HepG2 (cell line): ENCODE results near the gene CLPX. TPM values are rescaled to one million over a fixed set of nuclear protein-coding genes. Genes with fewer than 3 reads are reported as not detected.

Experiments
- CBX1 ChIP-seq: IDR thresholded peaks from one replicate; pipeline ENCODE4 v1.6.1; 2016; ENCODE audit warnings: antibody characterized with exemption, low read depth
- CCDC6 ChIP-seq: sonication (generic); formaldehyde crosslinking; IDR thresholded peaks from 2 replicates; pipeline ENCODE4 v1.8.1; 2022; ENCODE audit warnings: mild to moderate bottlenecking, missing genetic modification reagents, moderate library complexity
- HIVEP1 ChIP-seq: sonication (generic); formaldehyde crosslinking; IDR thresholded peaks from 2 replicates; pipeline ENCODE4 v1.4.0; 2020; ENCODE audit warnings: mild to moderate bottlenecking, missing genetic modification reagents
- IRF9 ChIP-seq: sonication (generic); formaldehyde crosslinking; IDR thresholded peaks from 2 replicates; pipeline ENCODE4 v1.8.0; 2022; ENCODE audit warnings: missing genetic modification reagents, mild to moderate bottlenecking, borderline replicate concordance
- KLF15 ChIP-seq: sonication (generic); formaldehyde crosslinking; IDR thresholded peaks from 2 replicates; pipeline ENCODE4 v1.8.1; 2023; ENCODE audit warnings: borderline replicate concordance, mild to moderate bottlenecking, inconsistent platforms, missing genetic modification reagents, mixed read lengths
- MED8 ChIP-seq: sonication (generic); formaldehyde crosslinking; IDR thresholded peaks from 2 replicates; pipeline ENCODE4 v1.8.1; 2023; ENCODE audit warnings: mild to moderate bottlenecking, missing genetic modification reagents; ENCODE audit not compliant: insufficient replicate concordance
- REXO4 ChIP-seq: sonication (generic); formaldehyde crosslinking; IDR thresholded peaks from 2 replicates; pipeline ENCODE4 v1.8.0; 2022; ENCODE audit warnings: missing genetic modification reagents, mild to moderate bottlenecking, borderline replicate concordance
- RFXANK ChIP-seq: IDR thresholded peaks from 2 replicates; pipeline ENCODE4 v1.6.1; 2016
- SIN3A ChIP-seq: IDR thresholded peaks from 2 replicates; pipeline ENCODE4 v1.6.1; 2011; ENCODE audit warnings: low read depth, mild to moderate bottlenecking, control low read depth, low read length, borderline replicate concordance
- SNAI1 ChIP-seq: sonication (generic); formaldehyde crosslinking; IDR thresholded peaks from 2 replicates; pipeline ENCODE4 v1.5.0; 2020; ENCODE audit warnings: mild to moderate bottlenecking, missing genetic modification reagents, borderline replicate concordance
- ZMAT5 ChIP-seq: sonication (generic); formaldehyde crosslinking; IDR thresholded peaks from 2 replicates; pipeline ENCODE4 v1.5.0; 2020; ENCODE audit warnings: mild to moderate bottlenecking, low read depth, missing genetic modification reagents, borderline replicate concordance
- ZNF232 ChIP-seq: sonication (generic); formaldehyde crosslinking; IDR thresholded peaks from 2 replicates; pipeline ENCODE4 v1.4.0; 2020; ENCODE audit warnings: missing genetic modification reagents, borderline replicate concordance
- ZNF235 ChIP-seq: sonication (generic); formaldehyde crosslinking; IDR thresholded peaks from 2 replicates; pipeline ENCODE4 v1.8.1; 2023; ENCODE audit warnings: mild to moderate bottlenecking, missing genetic modification reagents, borderline replicate concordance
- ZNF251 ChIP-seq: sonication (generic); formaldehyde crosslinking; IDR thresholded peaks from 2 replicates; pipeline ENCODE4 v1.9.0; 2021; ENCODE audit warnings: mild to moderate bottlenecking, missing genetic modification reagents
- ZNF383 ChIP-seq: sonication (generic); formaldehyde crosslinking; IDR thresholded peaks from 2 replicates; pipeline ENCODE4 v1.4.0; 2020; ENCODE audit warnings: missing genetic modification reagents, mild to moderate bottlenecking, borderline replicate concordance
- ZNF746 ChIP-seq: sonication (generic); formaldehyde crosslinking; IDR thresholded peaks from 2 replicates; pipeline ENCODE4 v1.8.0; 2022; ENCODE audit warnings: mild to moderate bottlenecking, missing genetic modification reagents
- polyA plus RNA-seq, 8 experiments: library from polyadenylated mRNA; depleted of rRNA in 3 of 8; stranded (reverse) in 7 of 8; unstranded in 1 of 8; fragments of >200 nt; fragmentation: Illumina TruSeq in 4 of 8; extraction: Trizol in 4 of 8; gene quantifications; 2 replicates each; pipeline versions ENCODE4 v1.2.1 to v1.2.3, GENCODE V29; 2011 to 2016; ENCODE audit warnings: low read depth in 4 of 8, missing spikeins in 1 of 8, mixed read lengths in 1 of 8; ENCODE audit not compliant: insufficient read depth in 1 of 8
- total RNA-seq, 5 experiments: library from RNA; depleted of rRNA; stranded (reverse); fragments of >200 nt; fragmentation: Illumina TruSeq; extraction: Trizol; gene quantifications; 2 replicates each; pipeline ENCODE4 v1.2.3, GENCODE V29; 2016; ENCODE audit warnings: low read depth in 1 of 5
- TF ChIP-seq, protein P1 (sequence below), 2 experiments: sonication (generic) in 1 of 2; formaldehyde crosslinking in 1 of 2; IDR thresholded peaks; 2 replicates each; pipeline versions ENCODE4 v1.4.0 to v1.6.1; 2018 to 2020; ENCODE audit warnings: missing genetic modification reagents in 2 of 2, borderline replicate concordance in 1 of 2, low read depth in 1 of 2, mild to moderate bottlenecking in 1 of 2, missing biosample characterization in 1 of 2
- TF ChIP-seq, protein P2 (sequence below): sonication (generic); formaldehyde crosslinking; IDR thresholded peaks from 2 replicates; pipeline ENCODE4 v1.5.0; 2020; ENCODE audit warnings: mild to moderate bottlenecking, missing genetic modification reagents
- TF ChIP-seq, protein P3 (sequence below): sonication (generic); formaldehyde crosslinking; IDR thresholded peaks from 2 replicates; pipeline ENCODE4 v1.9.0; 2022; ENCODE audit warnings: low read depth, missing genetic modification reagents
- TF ChIP-seq, protein P4 (sequence below): IDR thresholded peaks from 2 replicates; pipeline ENCODE4 v1.6.1; 2016; ENCODE audit warnings: missing biosample characterization, missing genetic modification reagents, low read depth

CLPX gene
- total and polyA plus RNA-seq, 2 of the 13 experiments (the other 11 are each of a cell fraction or from before 2014, with no cell fraction given): 33.9 to 61.3 TPM

DNA sequence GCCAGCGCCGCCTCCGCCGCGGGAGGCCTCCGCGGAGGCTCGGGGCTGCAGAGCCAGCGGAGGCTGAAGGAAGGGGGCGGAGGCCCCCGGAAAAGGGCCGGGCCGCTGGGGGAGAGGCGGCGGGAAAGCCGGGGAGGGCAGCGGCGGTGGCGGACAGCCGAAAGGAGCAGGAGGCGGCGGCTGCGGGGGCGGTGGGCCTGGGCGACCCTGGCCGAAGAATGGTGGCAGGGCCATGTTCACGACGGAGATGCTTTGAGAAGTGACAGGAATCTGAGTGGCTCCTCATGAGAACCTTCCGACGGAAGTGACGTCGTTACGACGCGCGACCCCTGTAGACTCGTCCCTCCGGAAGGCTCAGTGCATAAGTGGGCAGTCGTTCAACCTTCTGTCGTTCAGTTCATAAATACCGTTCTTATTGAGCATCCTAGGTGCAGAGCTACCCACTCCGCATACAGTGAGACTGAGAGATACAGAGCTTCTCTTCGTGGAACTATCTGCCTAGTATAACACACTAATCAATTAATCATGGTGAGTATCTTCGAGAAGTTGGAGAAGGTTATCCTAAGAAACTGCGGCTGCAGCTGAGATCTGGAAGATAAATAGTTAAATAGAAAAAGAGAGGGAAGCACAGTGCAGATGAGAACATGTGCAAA is 51.5 kb downstream of the CLPX start, which contains the start of gene PDCD7 (continued):
- TF ChIP-seq, protein P1, sequence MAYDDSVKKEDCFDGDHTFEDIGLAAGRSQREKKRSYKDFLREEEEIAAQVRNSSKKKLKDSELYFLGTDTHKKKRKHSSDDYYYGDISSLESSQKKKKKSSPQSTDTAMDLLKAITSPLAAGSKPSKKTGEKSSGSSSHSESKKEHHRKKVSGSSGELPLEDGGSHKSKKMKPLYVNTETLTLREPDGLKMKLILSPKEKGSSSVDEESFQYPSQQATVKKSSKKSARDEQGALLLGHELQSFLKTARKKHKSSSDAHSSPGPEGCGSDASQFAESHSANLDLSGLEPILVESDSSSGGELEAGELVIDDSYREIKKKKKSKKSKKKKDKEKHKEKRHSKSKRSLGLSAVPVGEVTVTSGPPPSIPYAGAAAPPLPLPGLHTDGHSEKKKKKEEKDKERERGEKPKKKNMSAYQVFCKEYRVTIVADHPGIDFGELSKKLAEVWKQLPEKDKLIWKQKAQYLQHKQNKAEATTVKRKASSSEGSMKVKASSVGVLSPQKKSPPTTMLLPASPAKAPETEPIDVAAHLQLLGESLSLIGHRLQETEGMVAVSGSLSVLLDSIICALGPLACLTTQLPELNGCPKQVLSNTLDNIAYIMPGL (CRISPR knock-in tag; IDR thresholded peaks at IDR 0.05; ENCODE audit: borderline replicate concordance in 1 of 2, low read depth in 1 of 2): peak; percentile 34 to 72; a peak in 3 of 4 replicates
- TF ChIP-seq SIN3A (peak; percentile 83; the same call in 1 of the 2 replicates), IRF9 (CRISPR knock-in tag) (no peak), REXO4 (CRISPR knock-in tag) (no peak), ZNF746 (no peak), RFXANK (0 out of 2 replicates have a peak, but pooled peaks have one; percentile 46), HIVEP1 (no peak), CCDC6 (peak; percentile 59; the same call in 1 of the 2 replicates), SNAI1 (CRISPR knock-in tag) (no peak), MED8 (CRISPR knock-in tag) (no peak), CBX1 (no peak), ZNF235 (CRISPR knock-in tag) (no peak), ZNF232 (no peak; the same call in 1 of the 2 replicates), ZNF251 (CRISPR knock-in tag) (no peak), ZMAT5 (no peak), ZNF383 (CRISPR knock-in tag) (no peak), KLF15 (CRISPR knock-in tag) (no peak)
- TF ChIP-seq, protein P2, sequence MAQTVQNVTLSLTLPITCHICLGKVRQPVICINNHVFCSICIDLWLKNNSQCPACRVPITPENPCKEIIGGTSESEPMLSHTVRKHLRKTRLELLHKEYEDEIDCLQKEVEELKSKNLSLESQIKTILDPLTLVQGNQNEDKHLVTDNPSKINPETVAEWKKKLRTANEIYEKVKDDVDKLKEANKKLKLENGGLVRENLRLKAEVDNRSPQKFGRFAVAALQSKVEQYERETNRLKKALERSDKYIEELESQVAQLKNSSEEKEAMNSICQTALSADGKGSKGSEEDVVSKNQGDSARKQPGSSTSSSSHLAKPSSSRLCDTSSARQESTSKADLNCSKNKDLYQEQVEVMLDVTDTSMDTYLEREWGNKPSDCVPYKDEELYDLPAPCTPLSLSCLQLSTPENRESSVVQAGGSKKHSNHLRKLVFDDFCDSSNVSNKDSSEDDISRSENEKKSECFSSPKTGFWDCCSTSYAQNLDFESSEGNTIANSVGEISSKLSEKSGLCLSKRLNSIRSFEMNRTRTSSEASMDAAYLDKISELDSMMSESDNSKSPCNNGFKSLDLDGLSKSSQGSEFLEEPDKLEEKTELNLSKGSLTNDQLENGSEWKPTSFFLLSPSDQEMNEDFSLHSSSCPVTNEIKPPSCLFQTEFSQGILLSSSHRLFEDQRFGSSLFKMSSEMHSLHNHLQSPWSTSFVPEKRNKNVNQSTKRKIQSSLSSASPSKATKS (CRISPR knock-in tag): no peak
- TF ChIP-seq, protein P3, sequence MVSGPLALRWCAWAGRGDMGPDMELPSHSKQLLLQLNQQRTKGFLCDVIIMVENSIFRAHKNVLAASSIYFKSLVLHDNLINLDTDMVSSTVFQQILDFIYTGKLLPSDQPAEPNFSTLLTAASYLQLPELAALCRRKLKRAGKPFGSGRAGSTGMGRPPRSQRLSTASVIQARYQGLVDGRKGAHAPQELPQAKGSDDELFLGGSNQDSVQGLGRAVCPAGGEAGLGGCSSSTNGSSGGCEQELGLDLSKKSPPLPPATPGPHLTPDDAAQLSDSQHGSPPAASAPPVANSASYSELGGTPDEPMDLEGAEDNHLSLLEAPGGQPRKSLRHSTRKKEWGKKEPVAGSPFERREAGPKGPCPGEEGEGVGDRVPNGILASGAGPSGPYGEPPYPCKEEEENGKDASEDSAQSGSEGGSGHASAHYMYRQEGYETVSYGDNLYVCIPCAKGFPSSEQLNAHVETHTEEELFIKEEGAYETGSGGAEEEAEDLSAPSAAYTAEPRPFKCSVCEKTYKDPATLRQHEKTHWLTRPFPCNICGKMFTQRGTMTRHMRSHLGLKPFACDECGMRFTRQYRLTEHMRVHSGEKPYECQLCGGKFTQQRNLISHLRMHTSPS (CRISPR knock-in tag): no peak
- TF ChIP-seq, protein P4, sequence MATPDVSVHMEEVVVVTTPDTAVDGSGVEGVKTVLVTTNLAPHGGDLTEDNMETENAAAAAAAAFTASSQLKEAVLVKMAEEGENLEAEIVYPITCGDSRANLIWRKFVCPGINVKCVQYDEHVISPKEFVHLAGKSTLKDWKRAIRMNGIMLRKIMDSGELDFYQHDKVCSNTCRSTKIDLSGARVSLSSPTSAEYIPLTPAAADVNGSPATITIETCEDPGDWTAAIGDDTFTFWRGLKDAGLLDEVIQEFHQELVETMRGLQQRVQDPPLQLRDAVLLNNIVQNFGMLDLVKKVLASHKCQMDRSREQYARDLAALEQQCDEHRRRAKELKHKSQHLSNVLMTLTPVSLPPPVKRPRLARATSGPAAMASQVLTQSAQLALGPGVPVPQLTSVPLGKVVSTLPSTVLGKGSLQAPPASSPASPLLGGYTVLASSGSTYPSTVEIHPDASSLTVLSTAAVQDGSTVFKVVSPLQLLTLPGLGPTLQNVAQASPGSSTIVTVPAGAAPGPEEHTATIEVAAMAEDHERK (CRISPR knock-in tag): 0 out of 2 replicates have a peak, but pooled peaks have one; percentile 31
